RCC 7860 (cell line): Measurements from ENCODE around the gene NELL2.
"Not testable (repeated sequence)": the region's sequence is repeated elsewhere in the genome, so short reads cannot be mapped to it uniquely, and the experiment has no call there.

Experiments
- DNase-seq: peaks from one replicate; pipeline ENCODE4 v3.0.0-alpha.2; 2015; ENCODE audit warnings: low spot score
- FAIRE-seq: peaks from 2 replicates; lab custom pipeline; 2012; peaks lifted over from hg19 to GRCh38; lab: Jason Lieb, UNC

Gene NELL2

GRCh38 chr12:44780221-44780790, 95.8 kb downstream of the NELL2 start:
- DNase-seq: no peak

GRCh38 chr12:44779766-44780165, 96.3 kb downstream of the NELL2 start:
- DNase-seq: no peak
- FAIRE-seq: no peak

More at GRCh38 chr12:44780221-44780790, 95.8 kb downstream of the NELL2 start:
- no peak for FAIRE-seq

- FAIRE-seq (no peak), DNase-seq (no peak)
These were observed 97.3 kb downstream of the NELL2 start for GRCh38 chr12:44778863-44779262.

- FAIRE-seq (no peak), DNase-seq (no peak)
These were observed 99.1 kb downstream of the NELL2 start for GRCh38 chr12:44777044-44777443.

GRCh38 chr12:44775901-44776300, 100.2 kb downstream of the NELL2 start:
- DNase-seq (no peak), FAIRE-seq (no peak)

- no peak for FAIRE-seq
- no peak for DNase-seq
These were observed 101.2 kb downstream of the NELL2 start for GRCh38 chr12:44774815-44775411.

- FAIRE-seq: no peak
- no peak for DNase-seq
These were observed 104.6 kb downstream of the NELL2 start for GRCh38 chr12:44771485-44772021.

GRCh38 chr12:44765796-44766195, 110.3 kb downstream of the NELL2 start:
- FAIRE-seq: no peak
- no peak for DNase-seq

GRCh38 chr12:44763021-44763420, 113.1 kb downstream of the NELL2 start:
- no peak for FAIRE-seq
- no peak for DNase-seq

GRCh38 chr12:44759289-44759688, 116.8 kb downstream of the NELL2 start:
- FAIRE-seq: no peak
- DNase-seq: no peak

- DNase-seq (no peak), FAIRE-seq (no peak)
These were observed 125.6 kb downstream of the NELL2 start for GRCh38 chr12:44750468-44750867.

- DNase-seq: no peak
- FAIRE-seq: no peak
These were observed 126.5 kb downstream of the NELL2 start for GRCh38 chr12:44749566-44749965.

- DNase-seq (no peak), FAIRE-seq (no peak)
These were observed 127.1 kb downstream of the NELL2 start for GRCh38 chr12:44748950-44749468.

- DNase-seq, FAIRE-seq: not testable (repeated sequence)
These were observed 134.7 kb downstream of the NELL2 start for GRCh38 chr12:44741292-44741980.

- no peak for DNase-seq
- FAIRE-seq: no peak
These were observed 138.1 kb downstream of the NELL2 start for GRCh38 chr12:44738051-44738450.

- FAIRE-seq (no peak), DNase-seq (no peak)
These were observed 147.5 kb downstream of the NELL2 start for GRCh38 chr12:44728566-44728965.

GRCh38 chr12:44720265-44720664, 155.8 kb downstream of the NELL2 start:
- no peak for DNase-seq
- FAIRE-seq: no peak

- DNase-seq (no peak), FAIRE-seq (no peak)
These were observed 158.5 kb downstream of the NELL2 start for GRCh38 chr12:44717612-44718011.

GRCh38 chr12:44716711-44717110, 159.4 kb downstream of the NELL2 start:
- DNase-seq (no peak), FAIRE-seq (no peak)

GRCh38 chr12:44711736-44712135, 164.4 kb downstream of the NELL2 start:
- no peak for DNase-seq
- no peak for FAIRE-seq

GRCh38 chr12:44709166-44709565, 166.9 kb downstream of the NELL2 start:
- DNase-seq (no peak), FAIRE-seq (no peak)

- FAIRE-seq: no peak
- no peak for DNase-seq
These were observed 167.9 kb downstream of the NELL2 start for GRCh38 chr12:44708218-44708617.
